ENCODE measurements around the gene P4HA3. TPM values are rescaled to one million over a fixed set of nuclear protein-coding genes. Genes with fewer than 3 reads are reported as not detected.

Gene P4HA3
- total RNA-seq, 4 donors from 2014 or later = not detected

DNA sequence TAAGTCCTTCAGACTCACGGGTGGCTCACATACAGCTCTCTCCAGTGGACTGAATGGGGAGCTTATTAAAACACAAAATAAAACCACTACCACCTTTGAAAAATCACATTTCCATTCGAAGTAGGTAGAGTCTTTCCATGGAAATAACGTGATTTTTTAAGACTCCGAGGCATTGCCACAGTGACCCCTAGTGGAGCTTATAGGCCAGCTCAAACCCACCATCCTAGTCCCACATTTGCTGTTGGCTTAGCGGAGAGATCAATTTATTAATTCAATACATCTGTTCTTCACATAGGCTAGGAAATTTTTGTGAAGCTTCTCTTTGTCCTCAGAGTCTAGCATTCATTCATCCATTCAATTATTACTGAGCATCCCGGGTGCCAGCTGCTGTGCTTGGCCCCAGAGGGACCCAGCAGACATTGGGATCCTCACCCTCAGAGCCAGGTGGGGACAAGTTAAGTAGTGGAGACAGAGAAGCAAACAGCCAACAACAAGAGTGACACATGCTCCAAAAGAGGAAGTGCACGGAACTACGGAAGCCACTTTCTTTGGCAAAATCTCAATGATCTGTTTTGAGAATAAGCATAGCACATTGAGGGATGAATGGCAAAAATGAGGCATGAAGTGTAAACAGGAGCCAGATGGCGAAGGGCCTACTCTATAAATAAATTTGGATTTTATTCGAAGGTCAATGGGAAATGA lies 10.2 kb upstream of the P4HA3 start:
- DNase-seq = no peak
- H3K27me3 ChIP-seq = no peaks in the 10 kb centered on the region
- no peak overlapping the region for H3K4me3 ChIP-seq
- no peaks in the 10 kb centered on the region for H3K36me3 ChIP-seq
- peaks cover 0 to 2% (median 0%) of the 10 kb centered on the region in 4 donors for H3K9me3 ChIP-seq
- TF ChIP-seq POLR2A (IDR thresholded peaks at IDR 0.05) = no peak
- TF ChIP-seq, protein P1, sequence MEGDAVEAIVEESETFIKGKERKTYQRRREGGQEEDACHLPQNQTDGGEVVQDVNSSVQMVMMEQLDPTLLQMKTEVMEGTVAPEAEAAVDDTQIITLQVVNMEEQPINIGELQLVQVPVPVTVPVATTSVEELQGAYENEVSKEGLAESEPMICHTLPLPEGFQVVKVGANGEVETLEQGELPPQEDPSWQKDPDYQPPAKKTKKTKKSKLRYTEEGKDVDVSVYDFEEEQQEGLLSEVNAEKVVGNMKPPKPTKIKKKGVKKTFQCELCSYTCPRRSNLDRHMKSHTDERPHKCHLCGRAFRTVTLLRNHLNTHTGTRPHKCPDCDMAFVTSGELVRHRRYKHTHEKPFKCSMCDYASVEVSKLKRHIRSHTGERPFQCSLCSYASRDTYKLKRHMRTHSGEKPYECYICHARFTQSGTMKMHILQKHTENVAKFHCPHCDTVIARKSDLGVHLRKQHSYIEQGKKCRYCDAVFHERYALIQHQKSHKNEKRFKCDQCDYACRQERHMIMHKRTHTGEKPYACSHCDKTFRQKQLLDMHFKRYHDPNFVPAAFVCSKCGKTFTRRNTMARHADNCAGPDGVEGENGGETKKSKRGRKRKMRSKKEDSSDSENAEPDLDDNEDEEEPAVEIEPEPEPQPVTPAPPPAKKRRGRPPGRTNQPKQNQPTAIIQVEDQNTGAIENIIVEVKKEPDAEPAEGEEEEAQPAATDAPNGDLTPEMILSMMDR (IDR thresholded peaks at IDR 0.05) = peak in 4 of 6 experiments; percentile 10 to 38 (median 34)
- H3K4me1 ChIP-seq = peaks cover 0 to 8% (median 0%) of the 10 kb centered on the region in 4 donors
- H3K27ac ChIP-seq = no peak overlapping the region

DNA sequence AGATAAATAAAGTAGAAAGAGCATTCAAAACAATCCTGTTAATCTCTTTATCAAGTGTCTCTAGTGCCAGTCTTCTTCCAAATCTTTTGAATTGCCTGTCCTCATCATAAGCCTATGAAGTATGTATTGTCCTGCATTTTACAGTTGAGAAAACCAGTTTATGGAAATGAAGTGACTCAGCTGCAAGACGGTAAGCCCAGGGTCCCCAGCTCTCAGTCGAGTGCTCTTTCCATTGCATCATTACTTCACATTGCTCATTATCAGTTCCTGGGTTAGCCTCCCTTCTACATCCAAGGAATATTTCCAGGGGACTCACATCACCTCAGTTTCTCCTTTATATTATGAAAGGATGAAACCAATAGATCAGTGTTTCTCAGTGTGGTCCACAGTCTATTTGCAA lies 9.1 kb upstream of the P4HA3 start:
- no peak for DNase-seq
- TF ChIP-seq, protein P1 (IDR thresholded peaks at IDR 0.05) = no peak
- TF ChIP-seq POLR2A (IDR thresholded peaks at IDR 0.05) = no peak

DNA sequence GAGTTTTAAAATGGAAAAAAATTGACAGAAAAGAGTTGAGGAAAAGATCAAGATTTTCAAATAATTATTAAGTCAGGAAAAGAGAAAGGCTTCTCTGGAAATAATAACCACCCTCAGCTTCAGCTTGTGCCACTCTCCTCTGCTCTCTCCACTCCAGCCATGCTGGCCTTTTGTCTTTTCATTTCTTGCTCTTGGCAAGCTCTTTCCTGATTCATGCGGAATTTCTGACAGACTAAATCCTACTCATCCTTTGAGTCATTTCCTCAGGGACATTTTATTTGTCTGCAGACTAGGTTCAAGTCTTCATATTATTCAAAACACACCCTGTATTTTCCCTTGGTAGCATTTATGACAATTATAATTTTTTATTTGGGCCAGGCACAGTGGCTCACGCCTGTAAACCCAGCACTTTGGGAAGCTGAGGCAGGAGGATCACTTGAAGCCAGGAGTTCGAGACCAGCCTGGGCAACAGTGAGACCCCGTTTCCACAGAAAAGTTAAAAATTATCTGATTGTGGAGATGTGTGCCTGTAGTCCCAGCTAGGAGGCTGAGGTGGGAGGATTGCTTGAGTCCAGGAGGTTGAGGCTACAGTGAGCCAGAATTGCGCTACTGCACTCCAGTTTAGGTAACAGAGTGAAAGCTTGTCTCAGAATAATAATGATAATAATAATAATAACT lies 7.8 kb upstream of the P4HA3 start:
- Histone ChIP-seq H3K9me3 (peaks cover 0 to 6% (median 0%) of the 10 kb centered on the region in 4 donors), H3K4me1 (no peaks in the 10 kb centered on the region), H3K27ac (no peak overlapping the region), H3K36me3 (no peaks in the 10 kb centered on the region), H3K4me3 (no peak overlapping the region), H3K27me3 (no peaks in the 10 kb centered on the region)
- TF ChIP-seq POLR2A (IDR thresholded peaks at IDR 0.05) = no peak
- TF ChIP-seq, protein P1 (IDR thresholded peaks at IDR 0.05) = no peak
- DNase-seq = no peak

More for the DNA sequence above, 9.1 kb upstream of the P4HA3 start:
- Histone ChIP-seq H3K4me3 (no peak overlapping the region), H3K4me1 (no peaks in the 10 kb centered on the region), H3K27ac (no peak overlapping the region), H3K36me3 (no peaks in the 10 kb centered on the region), H3K9me3 (peaks cover 0 to 6% (median 0%) of the 10 kb centered on the region in 4 donors), H3K27me3 (no peaks in the 10 kb centered on the region)

DNA sequence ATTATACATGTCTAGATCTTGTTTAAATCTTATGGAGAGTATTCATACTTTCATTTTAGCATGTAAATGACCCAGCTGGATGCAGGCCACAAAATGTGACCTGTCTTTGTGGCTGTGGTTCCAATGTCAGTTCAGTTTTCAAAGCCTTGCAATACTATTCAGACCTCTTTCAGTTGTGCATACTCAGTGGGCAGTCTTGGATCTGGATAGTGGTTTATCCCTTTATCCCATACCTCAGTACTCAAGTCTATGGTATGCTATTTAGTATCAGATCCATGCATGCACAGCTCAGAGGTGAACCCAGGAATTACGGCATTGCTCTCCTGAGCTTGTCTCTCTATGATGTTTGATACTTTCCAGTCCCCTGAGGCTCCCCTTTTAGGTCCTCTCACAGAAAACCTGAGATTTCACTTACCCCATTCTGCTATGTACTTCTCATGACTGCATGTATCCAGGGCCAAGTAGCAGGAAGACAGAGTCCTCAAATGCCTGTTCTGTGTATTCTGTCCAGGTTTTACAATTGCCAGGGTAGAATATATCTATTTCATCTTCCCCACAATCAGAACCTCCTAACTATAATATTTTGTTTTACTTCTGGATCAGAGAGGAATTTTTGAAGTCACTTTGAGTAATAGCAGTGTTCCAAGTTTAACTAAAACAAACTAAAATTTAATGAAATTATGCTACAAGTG lies 6.9 kb upstream of the P4HA3 start:
- Histone ChIP-seq H3K27me3 (no peaks in the 10 kb centered on the region), H3K4me1 (no peaks in the 10 kb centered on the region), H3K27ac (no peak overlapping the region), H3K9me3 (peaks cover 0 to 6% (median 0%) of the 10 kb centered on the region in 4 donors), H3K4me3 (no peak overlapping the region), H3K36me3 (no peaks in the 10 kb centered on the region)
- TF ChIP-seq POLR2A (IDR thresholded peaks at IDR 0.05) = no peak
- TF ChIP-seq, protein P1 (IDR thresholded peaks at IDR 0.05) = no peak
- DNase-seq = no peak

DNA sequence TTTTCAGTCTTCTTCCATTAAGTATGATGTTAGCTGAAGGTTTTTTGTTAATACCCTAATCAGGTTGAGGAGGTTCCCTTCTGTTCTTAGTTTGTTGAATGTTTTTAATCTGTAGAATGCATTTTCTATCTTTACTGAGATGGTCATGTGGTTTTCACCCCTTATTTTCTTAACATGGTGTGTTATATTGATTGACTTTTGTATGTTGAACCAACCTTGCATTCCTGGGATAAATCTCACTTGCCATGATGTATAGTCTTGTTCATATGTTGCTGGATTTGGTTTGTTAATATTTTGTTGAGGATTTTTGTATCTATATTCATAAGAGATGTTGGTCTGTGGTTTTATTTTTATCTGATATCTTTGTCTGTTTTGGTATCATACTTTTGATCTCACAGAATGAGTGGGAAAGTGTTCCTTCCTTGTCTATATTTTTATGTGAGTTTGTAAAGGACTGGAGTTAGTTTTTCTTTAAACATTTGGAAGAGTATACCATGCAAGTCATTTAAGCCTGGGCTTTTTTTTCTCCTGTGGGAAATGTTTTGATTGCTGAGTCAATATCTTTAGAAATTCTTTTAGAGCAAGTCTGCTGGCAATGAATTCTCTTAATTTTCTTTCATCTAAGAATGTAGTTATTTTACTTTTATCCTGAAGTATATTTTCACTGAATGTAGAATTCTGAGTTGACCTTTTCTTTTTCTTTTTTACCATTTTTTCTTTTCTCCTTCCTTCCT lies 5.5 kb upstream of the P4HA3 start:
- DNase-seq = no peak
- TF ChIP-seq POLR2A (IDR thresholded peaks at IDR 0.05) = no peak
- TF ChIP-seq, protein P1 (IDR thresholded peaks at IDR 0.05) = no peak
- Histone ChIP-seq H3K4me1 (no peaks in the 10 kb centered on the region), H3K36me3 (no peaks in the 10 kb centered on the region), H3K27me3 (no peaks in the 10 kb centered on the region), H3K4me3 (no peak overlapping the region), H3K27ac (no peak overlapping the region), H3K9me3 (peaks cover 0 to 6% (median 0%) of the 10 kb centered on the region in 4 donors)

Measured in Peyer's patch (tissue), 4 donors.